Inferior parietal cortex (tissue), 1 donor: Measurements from ENCODE around the gene CXCL10.
"Not testable (repeated sequence)": the region's sequence is repeated elsewhere in the genome, so short reads cannot be mapped to it uniquely, and the experiment has no call there.

Source experiments
- DNase-seq: peaks from one replicate; pipeline ENCODE4 v3.0.0-alpha.2; 2016; ENCODE audit errors: extremely low spot score

Gene CXCL10

DNA sequence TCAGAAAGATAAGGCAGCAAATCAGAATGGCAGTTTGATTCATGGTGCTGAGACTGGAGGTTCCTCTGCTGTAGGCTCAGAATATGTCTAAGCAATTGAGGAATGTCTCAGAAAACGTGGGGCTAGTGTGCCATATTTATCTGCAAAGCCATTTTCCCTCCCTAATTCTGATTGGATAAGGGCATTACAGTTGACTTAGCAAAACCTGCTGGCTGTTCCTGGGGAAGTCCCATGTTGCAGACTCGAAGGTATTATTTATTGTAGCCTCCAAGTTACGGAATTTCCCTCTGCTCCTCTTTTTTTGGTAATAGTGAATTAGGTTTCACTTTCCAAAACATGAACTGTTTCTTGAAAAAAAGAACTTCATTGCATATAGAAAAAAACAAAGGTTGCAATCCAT is at the start of gene CXCL10:
Gene CXCL10, minus strand, starts transcription at position 109 of the 400 bp plus-strand sequence. Its CDS starts 66 bp downstream, at position 43.
- DNase-seq = no peak

DNA sequence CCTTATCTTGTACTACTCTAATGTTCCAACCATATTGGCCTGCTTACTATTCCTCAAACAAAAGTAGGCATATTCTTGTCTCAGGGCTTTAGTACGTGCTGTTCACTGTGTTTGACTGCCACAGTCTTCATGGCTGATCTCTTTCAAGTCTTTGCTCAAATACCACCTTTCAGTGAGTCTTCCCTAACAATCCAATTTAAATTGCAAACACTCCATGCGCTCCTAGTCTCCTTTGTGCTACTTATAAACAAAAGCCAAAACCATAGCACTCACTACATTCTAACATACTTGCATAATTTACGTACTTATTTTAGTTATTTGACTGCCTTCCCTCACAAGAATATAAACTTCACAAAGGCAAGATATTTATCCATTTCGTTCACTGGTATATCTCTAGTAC is 49.5 kb upstream of the CXCL10 start:
- DNase-seq = no peak

DNA sequence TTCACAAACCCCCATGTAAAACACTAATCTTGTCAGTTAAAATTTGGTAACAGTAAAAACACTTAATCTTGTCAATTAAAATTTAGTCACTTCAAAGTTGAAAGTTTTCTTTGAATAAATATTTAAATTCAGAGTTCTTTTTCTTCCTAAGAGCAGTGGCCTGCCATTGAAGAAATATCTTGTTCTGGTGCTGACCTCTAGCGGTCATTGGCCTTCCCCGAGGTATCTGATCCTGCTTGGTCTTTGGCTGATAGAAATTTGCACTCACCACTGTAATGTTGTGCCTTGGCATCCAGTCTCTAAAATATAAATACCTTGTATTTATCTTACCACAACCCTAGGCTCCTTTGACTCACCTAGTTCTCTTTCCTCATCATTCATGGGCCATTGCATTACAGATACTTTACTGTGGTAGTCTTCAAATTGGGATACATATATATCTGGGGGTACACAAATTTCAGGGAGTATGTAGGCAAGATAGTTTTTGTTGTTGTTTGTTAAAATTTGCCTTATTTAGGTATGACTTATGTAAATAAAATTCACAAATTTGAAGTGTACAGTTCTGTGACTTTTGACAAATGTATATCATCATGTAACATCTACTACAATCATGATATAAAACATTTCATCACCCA is 44.5 kb upstream of the CXCL10 start:
- DNase-seq = peak; percentile 88

DNA sequence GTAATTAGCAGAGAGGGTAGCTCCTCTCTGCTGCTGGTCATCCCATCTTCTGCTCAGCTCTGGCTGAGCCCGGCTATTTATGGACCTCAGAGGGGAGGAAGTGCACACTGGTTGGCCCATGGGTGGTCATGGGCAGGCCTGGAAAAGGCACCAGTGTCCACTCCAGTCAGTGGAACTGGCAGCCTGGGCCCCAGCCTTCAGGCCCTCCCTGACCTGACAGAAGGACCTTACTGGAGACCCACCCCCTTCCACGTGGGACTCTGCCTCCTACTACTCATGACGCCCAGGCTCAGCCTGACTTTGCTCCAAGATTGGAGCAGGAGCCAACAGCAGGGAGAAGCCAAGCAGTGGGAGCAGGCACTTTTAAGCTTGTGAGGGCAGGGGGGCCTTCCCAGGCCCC is 43.2 kb upstream of the CXCL10 start:
- DNase-seq = no peak

DNA sequence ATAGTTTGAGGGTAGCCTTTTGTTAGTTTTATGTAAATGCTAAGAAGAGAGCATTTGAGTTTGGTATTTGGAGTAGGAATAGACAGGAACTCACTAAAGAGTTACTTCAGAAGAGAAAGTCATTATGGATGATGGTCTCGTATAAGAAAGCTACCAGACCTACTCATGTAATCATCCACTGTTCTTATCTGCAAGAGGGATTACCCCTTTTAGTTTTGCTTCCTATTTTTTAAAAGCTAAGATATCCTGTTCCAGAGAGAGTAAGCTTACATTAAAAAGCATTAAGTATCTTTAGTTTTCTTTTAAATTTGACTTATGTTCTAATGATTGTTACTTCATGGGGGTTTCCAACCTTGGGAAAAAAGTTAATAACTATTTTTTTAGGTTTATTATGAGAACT is 38.7 kb upstream of the CXCL10 start:
- peak; percentile 0 for DNase-seq

DNA sequence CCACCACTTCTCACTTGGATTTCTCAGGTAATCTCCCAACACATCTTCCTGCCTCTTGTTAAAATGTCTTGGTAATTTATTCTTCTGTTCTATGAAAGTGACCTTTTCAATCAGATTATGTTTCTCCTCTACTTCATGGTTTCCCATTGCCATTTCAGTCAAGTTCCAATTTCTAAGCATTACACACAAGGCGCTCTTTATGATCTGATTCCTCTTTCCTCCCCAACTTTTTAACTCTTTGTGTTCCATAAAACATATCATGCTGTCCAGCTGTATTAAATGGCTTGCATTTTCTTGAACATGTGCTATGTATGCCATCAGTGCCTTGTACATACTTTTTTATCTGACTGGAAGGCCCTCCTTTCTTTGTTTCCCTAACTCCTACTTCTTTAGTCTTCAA is 38.1 kb upstream of the CXCL10 start:
- DNase-seq = no peak

DNA sequence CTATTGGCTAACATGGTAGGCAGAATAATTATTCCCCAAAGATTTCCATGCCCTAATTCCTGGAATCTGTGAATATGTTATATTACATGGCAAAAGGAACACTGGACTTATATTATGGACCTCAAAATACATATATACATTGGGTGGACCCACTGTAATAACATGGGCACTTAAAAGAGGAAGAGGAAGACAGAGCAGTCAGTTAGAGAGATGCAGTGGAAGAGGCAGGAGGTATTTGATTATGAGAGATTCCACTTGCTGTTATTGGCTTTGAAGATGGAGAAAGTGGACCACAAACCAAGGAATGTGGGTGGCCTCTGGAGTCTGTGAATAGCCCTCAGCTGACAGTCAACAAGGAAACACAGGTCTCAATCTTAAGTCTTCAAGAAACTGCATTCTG is 37.2 kb upstream of the CXCL10 start:
- DNase-seq = no peak

DNA sequence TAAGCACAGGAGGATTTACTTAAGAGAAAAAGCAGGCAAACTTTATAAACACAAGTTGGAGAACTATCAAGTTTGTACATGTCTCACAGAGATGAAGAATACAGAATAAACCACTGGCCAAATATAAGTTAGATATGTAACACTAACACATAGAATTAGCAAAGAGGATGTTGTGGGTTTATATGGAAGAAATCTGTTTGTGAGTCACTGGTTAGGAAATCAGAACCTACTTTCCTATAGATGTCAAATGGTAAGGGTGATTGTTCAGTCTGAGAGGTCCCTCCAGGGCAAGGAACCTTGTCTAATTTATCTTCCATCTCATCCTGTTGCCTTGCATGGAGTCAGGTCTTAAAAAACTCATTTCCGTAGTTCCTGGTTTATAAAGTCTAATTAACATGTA is 36.5 kb upstream of the CXCL10 start:
- no peak for DNase-seq

DNA sequence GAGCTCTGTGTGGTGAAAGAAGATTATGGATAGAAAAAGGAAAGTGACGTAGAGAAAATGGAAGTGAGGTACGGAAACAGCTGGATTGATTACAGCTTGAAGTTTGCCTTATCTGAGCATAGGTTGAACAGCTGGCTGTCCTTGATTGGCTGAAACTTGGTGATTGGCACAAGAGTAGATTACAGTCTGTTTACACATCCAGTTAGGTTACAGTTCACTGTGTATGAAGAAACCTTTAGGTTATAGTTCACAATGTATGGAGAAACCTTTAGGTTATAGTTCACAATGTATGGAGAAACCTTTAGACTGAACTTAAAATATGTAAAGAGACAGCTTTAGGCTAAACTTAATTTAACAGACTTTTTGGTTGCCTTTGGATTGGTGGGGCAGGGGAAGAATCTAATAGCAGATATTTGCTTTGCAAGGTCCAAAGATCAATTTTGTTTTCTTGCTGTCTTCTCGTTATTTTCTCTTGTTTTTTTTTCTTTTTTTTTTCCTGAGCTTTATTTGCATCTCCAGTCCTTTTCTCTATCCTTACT is 35.7 kb upstream of the CXCL10 start:
- DNase-seq = no peak

DNA sequence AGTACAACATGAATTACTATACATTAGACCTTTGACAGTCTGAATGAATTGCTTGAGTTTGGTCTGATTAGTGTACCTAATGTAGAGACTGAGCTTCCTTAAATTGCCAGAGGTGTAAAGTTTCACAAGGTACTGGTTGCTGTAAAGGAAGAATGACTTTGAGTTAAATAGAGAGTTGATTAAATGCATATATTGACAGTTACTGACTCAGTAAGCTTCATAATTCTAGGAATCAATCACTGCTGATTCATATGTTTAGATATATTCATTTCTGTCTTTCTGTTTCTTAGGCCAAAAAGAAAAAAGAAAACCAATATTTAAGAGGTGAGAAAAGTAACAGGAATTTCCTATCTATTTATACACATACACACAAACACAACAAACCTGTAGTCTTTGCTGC is 35.0 kb upstream of the CXCL10 start:
- DNase-seq = no peak

DNA sequence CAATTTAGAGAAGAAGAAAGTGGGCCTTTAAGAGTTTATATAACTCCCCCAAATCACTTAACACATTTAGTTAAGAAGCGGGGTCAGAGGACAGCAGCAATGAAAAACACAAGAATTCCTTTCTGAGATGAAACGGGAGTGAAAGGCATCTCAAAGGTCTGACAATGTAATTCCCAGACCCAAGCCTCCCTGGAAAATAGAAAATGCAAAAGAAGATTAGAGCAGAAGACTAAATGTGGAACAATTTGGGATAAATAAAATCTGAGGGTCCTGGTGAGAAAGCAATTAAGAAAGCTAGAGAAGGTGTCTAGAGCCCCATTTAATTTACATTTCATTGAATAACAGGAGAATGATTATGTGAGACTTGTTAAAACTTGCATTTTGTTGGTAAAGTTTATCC is 32.1 kb upstream of the CXCL10 start:
- DNase-seq = no peak

DNA sequence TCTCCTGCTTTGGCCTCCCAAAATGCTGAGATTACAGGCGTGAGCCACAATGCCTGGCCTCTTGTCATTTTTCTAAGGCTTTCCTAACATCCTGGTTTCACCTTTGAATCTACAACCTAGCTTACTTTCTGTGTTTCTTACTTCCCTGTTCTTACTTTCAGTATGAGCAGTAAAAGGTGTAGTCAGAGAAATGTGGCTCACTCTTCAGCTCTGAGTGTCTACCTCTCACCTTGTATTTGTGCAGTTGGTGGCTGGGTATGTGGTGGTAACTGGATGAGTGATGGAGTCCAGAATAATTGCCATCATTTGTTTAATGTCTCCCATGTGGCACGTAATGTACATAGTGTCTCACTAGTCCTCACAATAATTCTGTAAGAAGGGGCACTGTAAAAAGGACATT is 31.7 kb upstream of the CXCL10 start:
- DNase-seq = no peak

DNA sequence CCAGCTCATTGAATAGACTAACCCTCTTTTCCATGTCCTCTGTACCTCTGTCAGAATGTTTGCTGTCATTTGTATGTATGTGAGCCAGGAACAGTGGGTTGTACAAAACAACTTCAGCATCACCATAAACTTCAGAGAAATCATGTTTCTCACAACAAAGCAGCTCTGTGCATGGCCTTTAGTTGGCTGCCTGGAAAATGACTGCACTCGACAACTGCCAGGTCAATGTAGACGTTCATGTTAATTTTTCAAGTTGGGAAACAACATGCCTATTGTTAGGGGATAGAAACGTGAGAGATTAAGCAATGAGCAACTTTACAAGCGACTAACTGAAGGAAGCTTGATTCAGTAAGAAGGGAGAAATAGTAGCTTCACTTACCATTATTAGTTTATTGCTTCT is 30.4 kb upstream of the CXCL10 start:
- no peak for DNase-seq

DNA sequence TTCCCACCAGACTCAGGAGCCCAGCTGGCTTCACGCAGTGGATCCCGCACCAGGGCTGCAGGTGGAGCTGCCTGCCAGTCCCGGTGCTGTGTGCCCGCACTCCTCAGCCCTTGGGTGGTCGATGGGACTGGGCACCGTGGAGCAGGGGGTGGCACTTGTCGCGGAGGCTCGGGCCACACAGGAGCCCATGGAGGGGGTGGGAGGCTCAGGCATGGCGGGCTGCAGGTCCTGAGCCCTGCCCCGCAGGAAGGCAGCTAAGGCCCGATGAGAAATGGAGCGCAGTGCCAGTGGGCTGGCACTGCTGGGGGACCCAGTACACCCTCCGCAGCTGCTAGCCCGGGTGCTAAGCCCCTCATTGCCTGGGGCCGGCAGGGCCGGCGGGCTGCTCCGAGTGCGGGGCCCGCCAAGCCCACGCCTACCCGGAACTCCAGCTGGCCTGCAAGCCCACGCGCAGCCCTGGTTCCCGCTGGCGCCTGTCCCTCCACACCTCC is 27.3 kb upstream of the CXCL10 start:
- not testable (repeated sequence) for DNase-seq

DNA sequence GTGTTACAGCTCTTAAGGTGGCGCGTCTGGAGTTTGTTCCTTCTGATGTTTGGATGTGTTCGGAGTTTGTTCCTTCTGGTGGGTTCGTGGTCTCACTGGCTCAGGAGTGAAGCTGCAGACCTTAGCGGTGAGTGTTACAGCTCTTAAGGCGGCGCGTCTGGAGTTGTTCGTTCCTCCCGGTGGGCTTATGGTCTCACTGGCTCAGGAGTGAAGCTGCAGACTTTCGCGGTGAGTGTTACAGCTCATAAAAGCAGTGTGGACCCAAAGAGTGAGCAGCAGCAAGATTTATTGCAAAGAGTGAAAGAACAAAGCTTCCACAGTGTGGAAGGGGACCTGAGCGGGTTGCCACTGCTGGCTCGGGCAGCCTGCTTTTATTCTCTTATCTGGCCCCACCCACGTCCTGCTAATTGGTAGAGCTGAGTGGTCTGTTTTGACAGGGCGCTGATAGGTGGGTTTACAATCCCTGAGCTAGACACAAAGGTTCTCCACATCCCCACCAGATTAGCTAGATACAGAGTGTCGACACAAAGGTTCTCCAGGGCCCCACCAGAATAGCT is 26.6 kb upstream of the CXCL10 start:
- DNase-seq = not testable (repeated sequence)

DNA sequence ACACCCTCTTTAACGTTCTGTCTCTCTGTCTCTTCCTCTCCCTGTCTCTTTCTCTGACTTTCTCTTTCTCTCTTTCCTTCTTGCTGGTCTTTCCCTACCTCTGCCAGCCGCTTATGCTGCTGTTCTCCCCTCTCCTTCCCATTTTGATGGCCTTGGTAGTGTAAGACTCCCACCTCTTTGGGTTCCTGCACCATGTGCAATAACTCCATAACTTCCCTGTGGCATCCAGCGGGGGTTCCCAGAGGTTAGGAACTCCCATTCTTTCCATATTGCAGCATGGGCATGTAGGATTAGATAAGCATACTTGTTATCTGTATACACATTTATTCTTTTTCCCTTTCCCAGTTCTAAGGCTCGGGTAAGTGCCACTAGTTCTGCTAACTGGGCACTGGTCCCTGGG is 21.4 kb upstream of the CXCL10 start:
- not testable (repeated sequence) for DNase-seq

DNA sequence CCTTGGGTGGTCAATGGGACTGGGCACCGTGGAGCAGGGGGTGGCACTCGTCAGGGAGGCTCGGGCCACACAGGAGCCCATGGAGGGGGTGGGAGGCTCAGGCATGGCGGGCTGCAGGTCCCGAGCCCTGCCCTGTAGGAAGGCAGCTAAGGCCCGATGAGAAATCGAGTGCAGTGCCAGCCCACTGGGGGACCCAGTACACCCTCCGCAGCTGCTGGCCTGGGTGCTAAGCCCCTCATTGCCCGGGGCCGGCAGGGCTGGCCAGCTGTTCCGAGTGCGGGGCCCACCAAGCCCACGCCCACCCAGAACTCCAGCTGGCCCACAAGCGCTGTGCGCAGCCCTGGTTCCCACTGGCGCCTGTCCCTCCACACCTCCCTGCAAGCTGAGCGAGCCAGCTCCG is 20.0 kb upstream of the CXCL10 start:
- not testable (repeated sequence) for DNase-seq

DNA sequence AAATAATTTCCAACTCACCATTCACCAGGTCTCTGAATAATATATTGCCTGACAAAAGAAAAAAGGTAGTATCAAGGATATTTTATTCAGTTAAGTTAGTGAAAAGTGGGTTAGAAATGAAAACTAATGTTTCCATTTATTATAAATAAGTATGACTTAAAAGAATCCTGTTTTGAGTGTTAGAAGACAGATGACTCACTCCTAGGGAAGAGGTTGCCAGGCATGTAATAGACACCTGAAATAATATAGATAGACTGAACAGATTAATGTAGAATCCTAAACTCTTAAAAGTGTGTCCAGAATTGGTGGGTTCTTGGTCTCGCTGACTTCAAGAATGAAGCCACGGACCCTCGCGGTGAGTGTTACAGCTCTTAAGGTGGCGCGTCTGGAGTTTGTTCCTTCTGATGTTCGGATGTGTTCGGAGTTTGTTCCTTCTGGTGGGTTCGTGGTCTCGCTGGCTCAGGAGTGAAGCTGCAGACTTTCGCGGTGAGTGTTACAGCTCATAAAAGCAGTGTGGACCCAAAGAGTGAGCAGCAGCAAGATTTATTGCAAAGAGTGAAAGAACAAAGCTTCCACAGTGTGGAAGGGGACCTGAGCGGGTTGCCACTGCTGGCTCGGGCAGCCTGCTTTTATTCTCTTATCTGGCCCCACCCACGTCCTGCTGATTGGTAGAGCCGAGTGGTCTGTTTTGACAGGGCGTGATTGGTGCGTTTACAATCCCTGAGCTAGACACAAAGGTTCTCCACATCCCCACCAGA is 19.1 kb upstream of the CXCL10 start:
- DNase-seq = not testable (repeated sequence)

DNA sequence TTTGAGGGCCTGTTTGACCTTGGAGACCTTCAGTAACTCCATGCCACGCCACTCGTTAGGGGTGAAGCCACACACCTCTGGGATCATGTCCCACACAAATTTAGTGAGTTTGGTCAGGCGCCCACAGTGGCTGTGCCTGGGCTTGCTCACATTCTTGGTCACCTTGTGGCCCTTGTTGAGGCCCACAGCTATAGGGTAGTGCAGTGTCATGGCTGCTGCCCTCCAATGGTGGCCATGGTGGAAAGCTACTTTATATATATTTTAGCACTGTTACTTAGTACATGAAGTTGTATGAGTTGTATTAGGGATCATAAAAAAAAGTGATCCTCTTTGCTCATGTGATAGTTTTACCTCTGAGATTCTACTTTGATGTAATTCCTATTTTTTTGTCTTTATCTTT is 13.6 kb upstream of the CXCL10 start:
- no peak for DNase-seq

DNA sequence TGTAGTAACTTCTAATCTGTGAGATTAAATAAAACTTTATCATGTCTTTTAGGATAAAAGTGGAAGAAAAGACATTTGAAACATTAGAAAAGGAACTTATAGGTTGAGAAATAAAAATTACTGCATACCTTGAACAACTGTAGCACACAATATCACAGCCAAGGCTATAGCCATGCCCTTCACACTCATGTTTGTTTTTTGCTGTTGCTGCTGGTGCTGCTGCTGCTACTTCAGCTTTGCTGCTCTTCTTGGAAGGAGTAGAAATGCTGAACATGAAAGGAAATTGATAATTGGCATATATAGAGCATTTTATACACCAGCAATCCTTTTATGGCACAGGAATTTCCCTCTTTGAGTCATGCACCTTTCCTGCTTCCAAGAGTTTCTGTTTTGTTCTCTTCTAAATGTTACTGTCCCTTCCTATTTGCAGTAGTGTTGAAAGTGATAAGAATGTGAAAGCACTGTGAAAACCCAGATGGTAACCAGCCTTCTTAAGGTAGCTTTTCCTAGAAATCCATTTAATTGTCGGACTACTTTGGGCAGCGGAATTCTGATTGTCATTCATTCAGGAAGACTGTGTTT is 12.6 kb upstream of the CXCL10 start, which contains the start of gene CXCL11:
Gene CXCL11, minus strand, starts transcription at position 272 of the 582 bp plus-strand sequence. Its CDS starts 83 bp downstream, at position 189.
- DNase-seq = no peak

DNA sequence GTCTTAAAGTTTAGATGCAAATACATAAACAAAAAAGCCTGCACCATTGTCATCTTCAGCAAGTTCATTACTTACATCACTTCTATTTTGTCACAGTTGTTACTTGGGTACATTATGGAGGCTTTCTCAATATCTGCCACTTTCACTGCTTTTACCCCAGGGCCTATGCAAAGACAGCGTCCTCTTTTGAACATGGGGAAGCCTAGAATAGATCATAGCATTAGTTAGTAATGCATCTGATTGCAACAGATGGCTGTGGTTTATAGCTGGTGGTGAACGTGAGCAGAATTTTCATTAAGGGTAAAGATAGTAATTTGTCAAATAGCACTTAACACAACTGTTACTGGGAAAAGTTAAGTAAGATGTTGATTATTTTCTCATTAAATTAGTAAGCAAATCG is 11.8 kb upstream of the CXCL10 start:
- DNase-seq = no peak

DNA sequence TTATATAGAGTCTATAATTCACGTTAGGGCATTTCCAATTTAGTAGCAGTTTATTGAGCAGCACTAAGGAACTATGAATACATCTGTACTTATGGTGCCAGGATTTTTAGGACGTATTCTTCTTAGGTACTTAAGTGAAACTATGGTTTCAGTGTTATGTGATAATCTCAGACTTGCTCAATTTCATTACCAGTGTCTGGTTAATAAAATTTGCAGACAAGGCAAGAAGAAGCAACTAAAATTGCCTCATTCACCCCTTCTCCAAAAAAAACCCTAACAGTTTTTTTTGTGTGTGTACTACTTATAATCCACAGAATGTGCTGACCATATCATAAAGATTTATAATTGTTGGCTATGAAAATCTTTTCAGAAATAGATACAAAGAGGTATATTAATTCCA is 6.0 kb upstream of the CXCL10 start:
- DNase-seq = no peak
